HG02798 (cell line): ENCODE results near the gene ARHGEF16.

Experiments
- ATAC-seq: cut with Tn5 transposase; IDR thresholded peaks from one replicate; pipeline ENCODE4 v1.9.1; 2021; ENCODE audit warnings: mild to moderate bottlenecking; ENCODE audit not compliant: unreplicated experiment, poor library complexity

The ARHGEF16 gene

DNA sequence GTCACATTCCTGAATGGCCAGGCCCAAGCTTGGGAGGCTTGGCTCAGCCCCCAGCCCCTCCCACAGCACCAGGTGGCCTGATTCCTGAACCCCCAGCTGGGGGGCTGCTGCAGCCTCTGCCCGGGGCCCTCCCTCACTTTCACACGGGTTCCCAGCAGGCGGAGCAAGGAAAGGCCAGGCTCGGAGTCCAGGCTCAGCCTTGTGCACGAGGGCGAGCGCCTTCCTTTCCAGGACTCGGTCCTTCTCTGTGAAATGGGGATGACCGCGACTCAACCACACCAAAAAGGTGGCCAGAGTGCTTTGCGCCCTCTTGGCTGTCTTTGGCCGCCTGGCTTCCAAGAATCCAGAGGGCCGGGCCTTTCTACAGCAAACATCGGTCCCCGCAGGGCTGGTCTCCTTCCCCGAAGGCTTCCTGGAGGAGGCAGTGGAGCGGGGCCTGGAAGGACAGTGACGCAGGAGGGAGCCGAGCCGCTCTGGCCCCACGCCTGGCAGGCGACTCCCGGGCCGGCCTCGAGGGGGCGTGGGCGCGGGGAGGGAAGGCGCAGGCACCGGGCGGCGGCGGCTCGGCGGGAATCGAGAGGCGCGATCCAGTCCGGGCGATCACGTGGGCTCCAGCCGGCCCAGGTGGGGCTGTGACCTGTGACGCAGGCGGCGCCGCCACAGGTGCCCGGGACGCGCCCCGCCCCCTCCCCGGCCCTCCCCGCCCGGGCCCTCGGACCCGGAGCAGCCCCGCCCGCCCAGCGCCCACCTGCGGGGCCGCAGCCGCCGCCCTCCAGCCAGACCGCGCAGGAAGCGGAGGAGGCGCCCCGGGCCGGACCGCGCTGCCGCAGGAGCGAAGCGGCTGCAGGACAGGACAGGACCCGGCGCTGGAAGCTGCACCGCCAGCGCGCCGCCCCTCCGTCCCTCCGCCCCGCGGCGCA lies at the start of gene ARHGEF16:
ARHGEF16 (plus strand) TSS at position 775 of the 920 bp plus-strand sequence. CDS start 8,420 bp downstream, outside the sequence.
- no peak for ATAC-seq

DNA sequence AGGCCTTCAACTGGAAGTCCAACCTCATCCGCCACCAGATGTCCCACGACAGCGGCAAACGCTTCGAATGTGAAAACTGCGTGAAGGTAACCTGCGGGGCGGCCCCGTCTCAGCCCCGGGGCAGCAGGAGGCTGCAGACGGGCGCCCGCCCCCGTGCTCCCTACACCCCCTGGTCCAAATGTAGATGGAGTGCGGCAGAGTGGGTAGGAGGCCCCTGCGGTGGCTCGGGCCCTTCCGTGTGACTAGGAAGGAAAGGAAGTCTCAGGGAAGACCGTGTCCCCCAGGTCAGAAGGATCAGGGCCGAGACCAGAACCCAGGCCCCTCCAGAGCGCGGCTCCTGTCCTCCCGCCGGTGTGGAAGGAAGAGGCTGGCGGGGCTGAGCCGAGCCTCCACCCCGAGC lies 49.7 kb upstream of the ARHGEF16 start:
- no peak for ATAC-seq

DNA sequence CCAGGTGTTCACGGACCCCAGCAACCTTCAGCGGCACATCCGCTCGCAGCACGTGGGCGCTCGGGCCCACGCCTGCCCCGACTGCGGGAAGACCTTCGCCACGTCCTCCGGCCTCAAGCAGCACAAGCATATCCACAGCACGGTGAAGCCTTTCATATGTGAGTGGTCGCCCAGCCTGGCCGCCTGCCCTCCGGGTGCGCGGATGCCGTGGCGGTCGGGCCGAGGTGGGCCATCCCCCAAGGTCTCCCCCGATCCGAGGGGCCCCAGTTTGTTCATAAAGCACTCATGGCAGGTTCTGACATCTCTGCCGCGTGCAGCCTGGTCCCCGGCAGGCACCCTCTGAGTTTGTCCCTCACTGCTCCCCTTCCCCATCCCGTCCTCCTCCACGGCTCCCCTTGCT lies 49.0 kb upstream of the ARHGEF16 start:
- no peak for ATAC-seq

DNA sequence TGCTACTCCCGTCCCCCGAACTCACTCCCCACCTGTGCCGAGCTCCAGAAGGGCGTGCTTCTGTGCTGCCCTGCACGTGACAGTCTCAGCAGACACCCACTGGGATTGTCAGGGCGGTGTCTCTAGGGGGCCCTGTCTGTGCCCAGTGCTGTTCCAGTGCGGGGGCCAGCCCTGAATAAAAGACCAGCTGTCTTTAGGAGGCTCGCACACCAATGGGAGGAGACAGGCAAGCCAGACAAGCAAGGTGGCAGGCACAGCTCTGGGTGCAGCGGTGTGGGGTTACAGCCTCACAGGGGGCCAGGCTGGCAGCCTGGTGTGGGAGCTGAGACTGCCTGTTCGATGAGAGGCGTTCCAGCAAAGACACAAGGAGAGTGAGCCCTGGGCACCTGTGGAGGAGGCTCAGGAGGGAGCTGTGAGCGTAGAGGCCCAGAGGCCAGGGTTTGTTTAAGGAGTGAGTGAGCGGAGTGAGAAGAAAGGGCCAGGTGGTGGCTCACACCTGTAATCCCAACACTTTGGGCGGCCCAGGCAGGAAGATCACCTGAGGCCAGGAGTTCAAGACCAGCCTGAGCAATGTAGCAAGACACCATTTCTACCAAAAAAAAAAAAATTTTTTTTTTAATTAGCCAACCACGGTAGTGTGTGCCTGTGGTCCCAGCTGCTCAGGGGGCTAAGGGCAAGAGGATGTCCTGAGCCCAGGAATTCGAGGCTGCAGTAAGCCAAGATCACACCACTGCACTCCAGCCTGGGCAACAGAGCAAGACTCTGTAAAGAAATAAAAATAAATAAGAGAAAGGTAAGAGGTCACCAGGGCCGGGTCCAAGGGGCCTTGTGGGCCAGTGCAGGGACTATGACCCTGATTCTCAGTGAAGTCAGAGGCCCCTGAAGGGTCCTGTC lies 48.2 kb upstream of the ARHGEF16 start:
- no peak for ATAC-seq

DNA sequence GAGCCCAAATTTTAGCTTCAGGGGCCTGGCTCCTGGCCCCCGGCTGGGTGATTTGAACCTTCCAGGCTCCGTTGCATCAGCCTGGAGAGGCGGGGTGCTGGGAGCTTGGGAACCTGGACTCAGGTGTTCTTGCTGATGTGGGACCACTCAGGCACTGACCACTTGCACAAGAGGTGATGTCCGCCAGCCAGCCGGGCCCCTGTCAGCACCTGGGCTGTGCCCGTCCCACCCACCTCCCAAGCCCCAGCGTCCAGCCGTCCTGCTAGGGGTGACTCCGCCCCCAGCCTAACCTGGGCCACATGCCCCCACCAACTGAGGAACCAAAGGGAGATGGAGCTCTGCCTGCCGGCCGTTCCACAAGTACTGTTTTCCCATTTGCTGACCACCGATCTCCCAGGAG lies 47.4 kb upstream of the ARHGEF16 start:
- no peak for ATAC-seq

DNA sequence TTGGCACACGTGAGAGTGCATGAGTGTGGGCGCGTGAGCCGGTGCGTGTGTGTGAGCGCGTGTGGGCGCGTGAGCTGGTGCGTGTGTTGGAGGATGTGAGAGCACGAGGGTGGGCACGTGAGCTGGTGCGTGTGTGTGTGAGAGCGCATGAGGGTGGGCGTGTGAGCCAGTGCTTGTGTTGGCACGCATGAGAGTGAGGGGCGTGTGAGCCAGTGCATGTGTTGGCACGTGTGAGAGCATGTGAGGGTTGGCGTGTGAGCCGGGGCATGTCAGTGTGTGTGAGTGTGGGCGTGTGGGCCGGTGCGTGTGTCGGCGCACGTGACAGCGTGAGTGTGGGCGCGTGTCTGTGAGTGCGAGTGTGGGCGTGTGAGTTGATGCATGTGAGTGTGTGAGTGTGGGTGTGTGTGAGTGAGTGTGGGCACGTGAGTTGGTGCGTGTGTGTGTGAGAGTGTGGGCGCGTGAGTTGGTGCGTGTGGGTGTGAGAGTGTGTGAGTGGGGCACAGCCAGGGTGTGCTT lies 45.7 kb upstream of the ARHGEF16 start:
- ATAC-seq, result no peak

DNA sequence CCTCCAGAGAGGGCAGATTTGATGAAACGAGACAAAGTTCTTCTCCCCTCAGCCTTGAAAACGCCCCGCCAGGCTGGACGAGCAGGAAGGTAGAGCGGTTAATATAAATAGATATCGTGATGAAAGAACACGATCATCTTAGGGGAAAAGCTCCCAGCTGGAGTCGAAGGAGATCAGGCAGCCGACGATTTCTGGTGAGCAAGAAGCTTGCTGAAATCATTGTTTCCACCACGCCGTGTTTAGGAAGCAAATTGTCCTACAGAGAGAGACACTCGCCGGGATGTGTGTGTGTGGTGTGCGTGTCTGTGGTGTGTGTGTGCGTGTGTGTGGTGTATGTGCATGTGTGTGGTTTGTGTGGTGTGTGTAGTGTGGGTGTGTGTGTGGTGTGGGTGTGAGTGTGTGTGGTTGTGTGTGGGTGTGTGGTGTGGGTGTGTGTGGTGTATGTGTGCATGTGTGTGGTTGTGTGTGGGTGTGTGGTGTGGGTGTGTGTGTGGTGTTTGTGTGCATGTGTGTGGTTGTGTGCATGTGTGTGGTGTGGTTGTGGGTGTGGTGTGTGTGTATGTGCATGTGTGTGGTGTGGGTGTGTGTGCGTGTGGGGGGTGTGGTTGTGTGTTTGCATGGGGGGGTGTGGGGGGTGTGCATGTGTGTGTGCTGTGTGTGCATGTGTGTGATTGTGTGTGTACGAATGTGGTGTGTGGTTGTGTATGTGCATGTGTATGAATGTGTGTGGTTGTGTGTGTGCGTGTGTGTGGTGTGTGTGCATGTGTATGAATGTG lies 44.9 kb upstream of the ARHGEF16 start:
- no peak for ATAC-seq

DNA sequence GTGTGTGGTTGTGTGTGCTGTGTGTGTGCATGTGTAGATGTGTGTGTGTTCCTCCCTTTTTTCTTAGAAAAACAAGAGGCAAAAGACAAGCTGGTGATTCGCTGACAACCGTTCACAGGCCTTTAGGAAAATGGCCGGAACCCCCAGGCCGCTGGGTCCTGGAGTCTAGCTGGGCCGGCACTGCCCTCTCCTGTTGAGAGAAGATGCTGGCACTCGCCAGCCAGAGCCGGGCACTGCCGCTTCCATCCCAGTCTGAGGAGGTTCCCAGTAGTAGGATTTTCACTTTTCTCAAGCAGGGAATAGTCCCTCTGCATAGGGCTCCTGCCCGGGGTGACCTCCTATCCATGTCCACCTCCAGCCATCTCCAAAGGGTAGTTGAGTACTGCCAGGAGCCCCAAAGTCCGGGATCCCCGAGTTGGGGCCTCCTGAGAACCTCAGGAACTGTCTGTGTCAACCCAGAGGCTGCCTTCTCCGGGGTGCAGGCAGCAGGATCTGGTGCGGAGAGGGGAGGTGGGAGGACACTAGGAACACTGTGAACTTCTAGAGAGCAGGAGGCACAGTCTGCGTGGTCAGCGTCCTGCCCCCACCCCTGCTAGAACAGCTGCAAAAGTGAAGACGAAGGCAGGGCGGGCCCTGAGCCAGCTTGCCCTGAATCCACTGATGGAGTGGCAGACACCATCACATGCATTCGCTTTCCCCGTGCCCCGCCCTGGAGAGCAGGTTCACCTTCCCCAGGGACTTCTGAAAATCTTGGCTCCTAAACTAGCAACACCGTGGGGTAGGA lies 44.1 kb upstream of the ARHGEF16 start:
- no peak for ATAC-seq

DNA sequence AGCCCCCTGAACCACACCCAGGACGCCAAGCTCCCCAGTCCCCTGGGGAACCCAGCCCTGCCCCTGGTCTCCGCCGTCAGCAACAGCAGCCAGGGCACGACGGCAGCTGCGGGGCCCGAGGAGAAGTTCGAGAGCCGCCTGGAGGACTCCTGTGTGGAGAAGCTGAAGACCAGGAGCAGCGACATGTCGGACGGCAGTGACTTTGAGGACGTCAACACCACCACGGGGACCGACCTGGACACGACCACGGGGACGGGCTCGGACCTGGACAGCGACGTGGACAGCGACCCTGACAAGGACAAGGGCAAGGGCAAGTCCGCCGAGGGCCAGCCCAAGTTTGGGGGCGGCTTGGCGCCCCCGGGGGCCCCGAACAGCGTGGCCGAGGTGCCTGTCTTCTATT lies 42.7 kb upstream of the ARHGEF16 start:
- ATAC-seq, result no peak

DNA sequence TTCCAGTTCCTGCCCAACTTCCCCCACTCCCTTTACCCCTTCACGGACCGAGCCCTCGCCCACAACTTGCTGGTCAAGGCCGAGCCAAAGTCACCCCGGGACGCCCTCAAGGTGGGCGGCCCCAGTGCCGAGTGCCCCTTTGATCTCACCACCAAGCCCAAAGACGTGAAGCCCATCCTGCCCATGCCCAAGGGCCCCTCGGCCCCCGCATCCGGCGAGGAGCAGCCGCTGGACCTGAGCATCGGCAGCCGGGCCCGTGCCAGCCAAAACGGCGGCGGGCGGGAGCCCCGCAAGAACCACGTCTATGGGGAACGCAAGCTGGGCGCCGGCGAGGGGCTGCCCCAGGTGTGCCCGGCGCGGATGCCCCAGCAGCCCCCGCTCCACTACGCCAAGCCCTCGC lies 42.1 kb upstream of the ARHGEF16 start:
- no peak for ATAC-seq

DNA sequence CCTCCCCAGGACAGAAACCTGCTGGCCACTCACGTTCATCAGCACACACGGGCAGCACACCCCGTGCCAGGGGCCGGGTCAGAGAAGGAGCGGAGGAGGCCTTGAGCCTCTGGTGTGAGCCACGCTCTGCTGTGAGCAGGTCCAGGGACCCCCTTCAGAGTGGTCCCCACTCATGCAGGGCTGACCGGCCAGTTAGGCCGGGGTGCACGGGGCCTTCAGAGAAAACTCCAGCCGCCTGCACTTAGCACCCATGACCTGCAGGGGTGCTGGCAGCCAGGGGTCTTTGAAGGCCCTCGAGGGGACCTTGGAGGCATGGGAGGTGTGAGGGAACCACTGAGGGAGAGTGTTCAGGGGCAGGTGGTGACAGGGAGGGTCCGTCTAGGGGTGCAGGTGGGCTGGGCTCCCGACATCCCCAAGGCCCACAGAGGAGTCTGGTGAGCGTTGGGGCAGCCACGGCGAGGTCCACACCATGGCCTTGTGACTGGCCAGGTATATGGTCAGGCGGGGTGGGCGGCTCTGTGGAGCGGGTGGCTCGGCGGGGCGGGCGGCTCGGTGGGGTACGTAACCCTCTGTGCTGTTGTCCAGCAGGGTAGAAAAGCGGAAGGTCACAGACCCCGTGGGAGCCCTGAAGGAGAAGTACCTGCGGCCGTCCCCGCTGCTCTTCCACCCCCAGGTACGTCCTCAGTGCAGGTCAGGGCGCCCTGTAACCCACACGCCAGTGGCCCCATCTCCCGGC lies 40.3 kb upstream of the ARHGEF16 start:
- no peak for ATAC-seq

DNA sequence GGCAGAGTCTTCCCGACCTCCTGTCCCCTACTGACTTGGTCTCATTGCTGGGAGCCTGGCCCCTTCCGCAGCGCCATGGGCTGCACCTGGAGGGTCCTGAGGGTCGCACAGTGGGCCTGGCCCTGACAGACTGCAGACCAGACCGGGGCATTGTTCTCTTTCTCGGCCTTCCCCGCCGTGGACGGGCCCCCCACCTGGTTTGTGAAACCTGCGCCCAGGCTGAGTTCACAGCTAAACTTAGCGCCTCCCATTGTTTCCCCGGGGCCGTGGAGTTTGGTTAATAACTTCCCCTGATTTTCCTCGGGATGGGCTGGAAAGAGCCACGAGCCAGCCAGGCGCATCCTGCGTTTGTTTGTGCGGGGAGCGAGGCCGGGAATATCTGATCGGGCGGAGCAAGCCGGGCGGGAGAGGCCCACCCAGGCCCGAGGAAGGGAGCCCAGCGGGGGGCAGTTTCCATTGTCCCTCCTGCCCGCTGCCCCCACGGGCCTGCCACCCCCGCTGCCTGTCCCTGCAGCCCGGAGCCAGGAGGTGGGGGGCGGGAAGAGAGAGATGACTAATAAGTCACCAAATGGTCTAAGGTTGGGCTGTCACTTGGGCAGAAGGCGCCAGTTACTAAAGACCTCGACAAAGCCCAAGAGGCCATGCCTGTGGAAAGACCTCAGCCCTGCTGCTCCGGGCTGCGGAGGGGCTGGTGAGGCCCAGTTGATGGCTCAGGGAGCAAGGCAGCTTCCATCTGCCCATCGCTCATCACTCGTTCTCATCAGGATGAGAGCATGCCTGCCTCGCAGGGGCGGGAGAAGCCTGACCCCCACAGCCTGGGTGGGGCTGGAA lies 39.0 kb upstream of the ARHGEF16 start:
- ATAC-seq, result no peak

DNA sequence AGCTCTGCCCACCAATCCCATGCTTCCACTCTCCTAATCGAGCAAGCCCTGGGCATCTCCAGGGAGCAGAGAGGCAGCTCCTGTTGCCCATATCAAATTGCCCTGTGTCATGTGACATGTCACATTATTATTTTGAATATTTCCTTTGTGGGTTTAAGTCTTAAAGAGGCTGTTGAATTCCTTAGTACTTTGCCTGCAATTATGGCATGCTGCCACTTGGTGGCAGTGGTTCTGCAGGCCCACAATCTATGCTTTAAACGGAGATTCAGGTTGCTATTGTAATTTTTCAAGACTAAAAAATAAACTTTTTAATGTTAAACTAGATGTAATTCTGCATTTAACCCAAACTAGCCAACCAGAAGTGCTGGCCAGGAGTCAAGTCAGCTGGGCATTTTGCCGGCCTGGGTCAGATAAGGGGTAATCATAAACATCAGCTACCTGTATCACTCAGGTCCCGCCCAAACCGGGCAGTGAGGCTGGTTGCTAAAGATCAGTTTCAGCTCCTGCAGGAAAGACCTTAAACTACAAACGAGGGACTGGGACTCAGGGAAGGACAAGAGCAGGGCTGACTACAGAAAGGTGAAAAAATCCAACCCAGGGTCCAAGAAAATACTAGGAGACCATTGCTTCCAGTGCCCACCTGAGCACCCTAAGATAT lies 37.3 kb upstream of the ARHGEF16 start:
- no peak for ATAC-seq

DNA sequence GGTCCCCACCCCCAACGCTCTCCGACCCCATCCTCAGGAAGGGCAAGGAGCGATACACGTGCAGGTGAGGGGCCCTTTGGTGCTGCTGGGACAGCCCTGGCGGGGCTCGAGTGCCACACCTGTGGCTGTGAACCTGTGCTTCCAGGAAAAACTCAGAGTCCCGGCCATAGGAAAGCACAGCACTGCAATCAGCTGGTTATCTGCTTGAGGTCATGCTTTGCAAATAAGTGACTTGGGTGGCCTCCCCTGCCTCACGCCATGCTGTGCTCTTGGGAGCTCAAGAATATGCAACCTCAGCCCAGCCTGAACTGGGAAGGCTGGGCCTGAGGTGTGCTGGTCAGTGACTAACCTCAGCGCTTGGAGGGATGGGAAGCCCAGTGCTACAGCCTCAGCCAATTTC lies 36.5 kb upstream of the ARHGEF16 start:
- no peak for ATAC-seq

DNA sequence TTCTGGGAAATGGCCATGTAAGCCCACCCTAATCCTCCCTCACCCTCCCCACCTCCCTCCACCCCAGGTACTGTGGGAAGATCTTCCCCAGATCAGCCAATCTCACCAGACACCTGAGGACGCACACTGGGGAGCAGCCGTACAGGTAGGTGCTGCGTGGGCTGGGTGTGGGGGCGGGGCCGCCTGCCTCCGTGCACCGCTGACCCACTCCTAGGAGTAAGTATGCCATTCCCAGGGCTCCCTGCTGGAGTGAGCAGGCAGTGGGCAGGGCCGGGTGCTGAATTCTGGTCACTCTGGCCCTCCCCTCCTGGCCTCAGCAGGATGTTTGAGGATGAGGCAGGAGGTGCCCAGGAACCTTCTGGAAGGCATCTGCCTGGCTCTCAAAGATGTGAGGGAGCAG lies 35.9 kb upstream of the ARHGEF16 start:
- no peak for ATAC-seq

DNA sequence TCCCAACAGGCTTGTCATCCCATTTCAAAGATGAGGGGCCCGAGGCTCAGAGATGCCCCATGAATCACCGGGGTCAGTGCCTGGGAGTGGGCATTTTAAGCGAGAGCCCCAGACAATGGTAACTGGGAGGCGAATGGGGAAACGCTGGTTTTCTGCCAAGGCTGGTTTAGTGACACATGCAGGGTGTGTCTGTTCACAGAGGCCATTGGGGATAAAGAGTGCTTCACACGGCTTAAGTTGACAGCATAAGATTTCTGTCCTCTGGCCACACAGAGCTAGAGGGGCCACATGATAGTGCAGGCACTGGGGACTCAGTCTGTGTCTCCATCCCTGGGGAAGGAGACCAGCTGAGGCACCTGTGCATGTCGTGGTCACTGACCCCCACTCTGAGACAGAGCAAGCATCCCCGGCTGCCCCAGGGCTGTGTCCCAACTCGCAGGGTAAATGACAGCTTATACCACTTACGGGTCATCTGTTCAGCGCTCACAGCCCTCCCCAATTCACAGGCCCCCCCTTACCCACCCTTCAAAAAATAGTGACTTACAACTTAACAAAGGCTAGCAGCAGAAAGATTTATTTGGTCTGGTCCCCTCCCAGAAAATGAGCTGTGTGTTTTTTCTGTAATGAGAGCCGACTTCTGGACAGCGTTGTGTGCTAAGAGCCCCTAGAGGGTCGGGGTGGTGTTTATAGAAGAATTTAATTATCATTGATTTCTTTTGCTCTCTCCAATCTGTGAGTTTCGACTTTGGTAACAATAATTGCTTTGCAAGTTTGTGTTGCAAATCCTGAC lies 34.9 kb upstream of the ARHGEF16 start:
- ATAC-seq, result no peak
